ENCODE measurements around the gene UBASH3B.

UBASH3B gene

GRCh38 chr11:122796128-122796717 lies 140.7 kb downstream of the UBASH3B start:
- H3K9ac ChIP-seq (ENCODE audit: insufficient read length): no peak overlapping the region
- no peaks in the 10 kb centered on the region for H3K36me3 ChIP-seq (ENCODE audit: insufficient read depth, low read length)
- H3K9me3 ChIP-seq (ENCODE audit: low read depth, low read length): no peaks in the 10 kb centered on the region
- TF ChIP-seq EZH2 (IDR thresholded peaks at IDR 0.05) (no peak), POLR2AphosphoS5 (IDR thresholded peaks at IDR 0.05; ENCODE audit: borderline replicate concordance, low read depth, low read length) (no peak), FOXP2 (optimal IDR thresholded peaks at IDR 0.05; ENCODE audit: control extremely low read depth, extremely low read length, insufficient read depth) (no peak)
- no peak overlapping the region for H3K4me3 ChIP-seq
- no peak for DNase-seq (ENCODE audit: low read depth, low spot score)
- H3K27ac ChIP-seq: no peak overlapping the region

GRCh38 chr11:122797651-122798050 lies 142.1 kb downstream of the UBASH3B start:
- TF ChIP-seq EZH2 (IDR thresholded peaks at IDR 0.05) (no peak), FOXP2 (optimal IDR thresholded peaks at IDR 0.05; ENCODE audit: control extremely low read depth, extremely low read length, insufficient read depth) (no peak), POLR2AphosphoS5 (IDR thresholded peaks at IDR 0.05; ENCODE audit: borderline replicate concordance, low read depth, low read length) (no peak)
- no peaks in the 10 kb centered on the region for H3K36me3 ChIP-seq (ENCODE audit: insufficient read depth, low read length)
- no peak overlapping the region for H3K4me3 ChIP-seq
- DNase-seq (ENCODE audit: low read depth, low spot score): no peak
- H3K9me3 ChIP-seq (ENCODE audit: low read depth, low read length): no peaks in the 10 kb centered on the region
- no peak overlapping the region for H3K27ac ChIP-seq
- no peak overlapping the region for H3K9ac ChIP-seq (ENCODE audit: insufficient read length)

DNA sequence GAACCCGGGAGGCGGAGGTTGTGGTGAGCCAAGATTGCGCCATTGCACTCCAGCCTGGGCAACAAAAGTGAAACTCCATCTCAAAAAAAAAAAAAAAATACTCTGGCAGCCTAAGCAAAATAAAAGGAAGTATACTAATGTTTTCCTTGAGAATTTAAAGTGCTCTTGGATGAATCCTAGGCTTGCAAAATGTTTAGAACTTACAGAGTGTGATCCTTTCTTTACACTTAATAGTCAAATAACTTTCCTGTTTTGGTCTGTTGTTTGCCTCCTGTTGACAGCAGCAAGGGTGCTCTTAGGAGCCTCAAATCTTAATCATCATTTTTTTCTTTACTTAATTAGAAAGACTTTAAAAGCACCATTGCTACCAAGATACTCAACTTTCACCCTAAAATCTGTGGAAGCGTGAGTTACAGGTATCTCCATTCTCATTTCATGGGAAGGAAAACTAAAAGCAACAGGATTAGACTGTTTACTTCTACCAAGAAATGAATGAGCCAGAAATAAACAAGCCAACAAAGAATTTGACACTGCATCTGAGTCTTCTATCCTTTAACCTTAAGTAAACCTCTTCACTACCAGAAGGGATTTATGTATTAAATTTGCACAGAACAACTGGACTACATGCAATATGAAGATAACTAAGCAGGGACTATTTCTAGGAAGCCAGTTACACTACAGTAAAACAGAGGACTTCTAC lies 144.0 kb downstream of the UBASH3B start:
- no peaks in the 10 kb centered on the region for H3K36me3 ChIP-seq (ENCODE audit: insufficient read depth, low read length)

GRCh38 chr11:122802876-122803275 lies 147.4 kb downstream of the UBASH3B start:
- TF ChIP-seq EZH2 (IDR thresholded peaks at IDR 0.05) (no peak), FOXP2 (optimal IDR thresholded peaks at IDR 0.05; ENCODE audit: control extremely low read depth, extremely low read length, insufficient read depth) (no peak), POLR2AphosphoS5 (IDR thresholded peaks at IDR 0.05; ENCODE audit: borderline replicate concordance, low read depth, low read length) (no peak)
- Histone ChIP-seq H3K9ac (ENCODE audit: insufficient read length) (no peak overlapping the region), H3K4me3 (no peak overlapping the region), H3K9me3 (ENCODE audit: low read depth, low read length) (no peaks in the 10 kb centered on the region), H3K27ac (no peak overlapping the region), H3K36me3 (ENCODE audit: insufficient read depth, low read length) (no peaks in the 10 kb centered on the region)
- no peak for DNase-seq (ENCODE audit: low read depth, low spot score)

More for the DNA sequence above, 144.0 kb downstream of the UBASH3B start:
- H3K9ac ChIP-seq (ENCODE audit: insufficient read length): no peak overlapping the region
- no peak for TF ChIP-seq EZH2 (IDR thresholded peaks at IDR 0.05)
- TF ChIP-seq FOXP2 (optimal IDR thresholded peaks at IDR 0.05; ENCODE audit: control extremely low read depth, extremely low read length, insufficient read depth): no peak
- no peak for TF ChIP-seq POLR2AphosphoS5 (IDR thresholded peaks at IDR 0.05; ENCODE audit: borderline replicate concordance, low read depth, low read length)
- H3K4me3 ChIP-seq: no peak overlapping the region
- no peak overlapping the region for H3K27ac ChIP-seq
- no peak for DNase-seq (ENCODE audit: low read depth, low spot score)
- no peaks in the 10 kb centered on the region for H3K9me3 ChIP-seq (ENCODE audit: low read depth, low read length)

- H3K27ac ChIP-seq: no peak overlapping the region
- no peak for DNase-seq (ENCODE audit: low read depth, low spot score)
- H3K9me3 ChIP-seq (ENCODE audit: low read depth, low read length): no peaks in the 10 kb centered on the region
- H3K9ac ChIP-seq (ENCODE audit: insufficient read length): no peak overlapping the region
- TF ChIP-seq POLR2AphosphoS5 (IDR thresholded peaks at IDR 0.05; ENCODE audit: borderline replicate concordance, low read depth, low read length) (no peak), FOXP2 (optimal IDR thresholded peaks at IDR 0.05; ENCODE audit: control extremely low read depth, extremely low read length, insufficient read depth) (no peak), EZH2 (IDR thresholded peaks at IDR 0.05) (no peak)
- H3K36me3 ChIP-seq (ENCODE audit: insufficient read depth, low read length): no peaks in the 10 kb centered on the region
- H3K4me3 ChIP-seq: no peak overlapping the region
Measured at GRCh38 chr11:122803306-122803705, 147.8 kb downstream of the UBASH3B start.

- no peak overlapping the region for H3K27ac ChIP-seq
- H3K9ac ChIP-seq (ENCODE audit: insufficient read length): no peak overlapping the region
- no peak for DNase-seq (ENCODE audit: low read depth, low spot score)
Measured at GRCh38 chr11:122803716-122804115, 148.2 kb downstream of the UBASH3B start.

DNA sequence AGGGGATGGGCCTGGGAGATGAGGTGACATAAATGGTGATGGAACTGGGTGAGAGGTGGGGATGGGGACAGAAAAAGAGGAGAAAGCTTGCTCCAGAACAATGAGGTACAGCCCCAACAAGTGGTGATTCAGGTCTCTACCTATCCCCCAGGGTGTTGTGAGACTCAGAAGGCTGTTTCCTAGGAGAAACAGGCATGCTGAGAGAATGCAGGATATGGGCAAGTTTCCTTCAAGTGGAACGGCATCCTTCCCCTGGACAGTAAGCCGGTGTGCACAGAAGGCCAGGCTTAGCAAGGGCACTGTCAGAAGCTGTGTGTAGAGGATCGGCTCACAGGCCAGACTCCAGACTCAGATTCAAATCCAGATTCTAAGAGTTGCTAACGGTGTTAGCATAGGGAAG lies 148.6 kb downstream of the UBASH3B start:
- TF ChIP-seq POLR2AphosphoS5 (IDR thresholded peaks at IDR 0.05; ENCODE audit: borderline replicate concordance, low read depth, low read length): no peak
- TF ChIP-seq EZH2 (IDR thresholded peaks at IDR 0.05): no peak
- TF ChIP-seq FOXP2 (optimal IDR thresholded peaks at IDR 0.05; ENCODE audit: control extremely low read depth, extremely low read length, insufficient read depth): no peak
- no peaks in the 10 kb centered on the region for H3K36me3 ChIP-seq (ENCODE audit: insufficient read depth, low read length)

More at GRCh38 chr11:122803716-122804115, 148.2 kb downstream of the UBASH3B start:
- Histone ChIP-seq H3K36me3 (ENCODE audit: insufficient read depth, low read length) (no peaks in the 10 kb centered on the region), H3K4me3 (no peak overlapping the region), H3K9me3 (ENCODE audit: low read depth, low read length) (no peaks in the 10 kb centered on the region)
- TF ChIP-seq EZH2 (IDR thresholded peaks at IDR 0.05) (no peak), POLR2AphosphoS5 (IDR thresholded peaks at IDR 0.05; ENCODE audit: borderline replicate concordance, low read depth, low read length) (no peak), FOXP2 (optimal IDR thresholded peaks at IDR 0.05; ENCODE audit: control extremely low read depth, extremely low read length, insufficient read depth) (no peak)

GRCh38 chr11:122804796-122805195 lies 149.3 kb downstream of the UBASH3B start:
- TF ChIP-seq FOXP2 (optimal IDR thresholded peaks at IDR 0.05; ENCODE audit: control extremely low read depth, extremely low read length, insufficient read depth) (no peak), POLR2AphosphoS5 (IDR thresholded peaks at IDR 0.05; ENCODE audit: borderline replicate concordance, low read depth, low read length) (no peak), EZH2 (IDR thresholded peaks at IDR 0.05) (no peak)
- no peak overlapping the region for H3K27ac ChIP-seq
- H3K36me3 ChIP-seq (ENCODE audit: insufficient read depth, low read length): no peaks in the 10 kb centered on the region
- no peaks in the 10 kb centered on the region for H3K9me3 ChIP-seq (ENCODE audit: low read depth, low read length)
- H3K9ac ChIP-seq (ENCODE audit: insufficient read length): no peak overlapping the region
- no peak overlapping the region for H3K4me3 ChIP-seq
- no peak for DNase-seq (ENCODE audit: low read depth, low spot score)

More for the DNA sequence above, 148.6 kb downstream of the UBASH3B start:
- no peaks in the 10 kb centered on the region for H3K9me3 ChIP-seq (ENCODE audit: low read depth, low read length)
- H3K9ac ChIP-seq (ENCODE audit: insufficient read length): no peak overlapping the region
- no peak for DNase-seq (ENCODE audit: low read depth, low spot score)
- H3K27ac ChIP-seq: no peak overlapping the region
- no peak overlapping the region for H3K4me3 ChIP-seq
